Epithelial cell of esophagus (primary cell): Measurements from ENCODE around the gene SLC7A6OS.

ENCODE experiments used
- DNase-seq: peaks from one replicate; pipeline ENCODE4 v3.0.0; 2010; ENCODE audit warnings: low read depth
- H3K4me3 ChIP-seq: 2 replicates; pipeline ENCODE4 v1.5.1; 2011; ENCODE audit warnings: mild to moderate bottlenecking, low read length, control low read depth
- TF ChIP-seq, protein P1 (sequence below): IDR thresholded peaks from 2 replicates; pipeline ENCODE4 v1.5.1; 2011; ENCODE audit warnings: low read depth, mild to moderate bottlenecking, low read length, control low read depth, inconsistent platforms; ENCODE audit not compliant: insufficient read depth; ENCODE audit errors: missing control alignments

Gene SLC7A6OS

DNA sequence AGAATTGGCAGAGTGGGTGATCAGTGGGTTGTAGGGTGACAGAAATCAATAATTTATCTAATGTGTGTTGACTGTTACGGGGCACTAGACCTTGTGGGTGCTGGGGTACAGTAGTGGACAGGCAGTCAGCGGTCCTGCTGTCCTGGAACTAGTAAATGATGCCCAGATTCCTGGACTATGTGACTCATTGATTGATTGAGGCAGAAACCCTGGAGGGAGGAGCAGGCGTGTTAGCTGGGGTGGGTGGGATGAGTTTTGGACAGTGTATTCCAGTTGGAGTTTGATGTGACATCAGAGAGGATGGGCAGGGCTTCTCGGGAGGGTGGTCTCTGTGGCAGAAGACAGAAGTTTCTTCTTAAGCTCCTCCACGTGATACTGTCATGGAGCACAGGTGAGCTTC is 24.4 kb upstream of the SLC7A6OS start:
- TF ChIP-seq, protein P1, sequence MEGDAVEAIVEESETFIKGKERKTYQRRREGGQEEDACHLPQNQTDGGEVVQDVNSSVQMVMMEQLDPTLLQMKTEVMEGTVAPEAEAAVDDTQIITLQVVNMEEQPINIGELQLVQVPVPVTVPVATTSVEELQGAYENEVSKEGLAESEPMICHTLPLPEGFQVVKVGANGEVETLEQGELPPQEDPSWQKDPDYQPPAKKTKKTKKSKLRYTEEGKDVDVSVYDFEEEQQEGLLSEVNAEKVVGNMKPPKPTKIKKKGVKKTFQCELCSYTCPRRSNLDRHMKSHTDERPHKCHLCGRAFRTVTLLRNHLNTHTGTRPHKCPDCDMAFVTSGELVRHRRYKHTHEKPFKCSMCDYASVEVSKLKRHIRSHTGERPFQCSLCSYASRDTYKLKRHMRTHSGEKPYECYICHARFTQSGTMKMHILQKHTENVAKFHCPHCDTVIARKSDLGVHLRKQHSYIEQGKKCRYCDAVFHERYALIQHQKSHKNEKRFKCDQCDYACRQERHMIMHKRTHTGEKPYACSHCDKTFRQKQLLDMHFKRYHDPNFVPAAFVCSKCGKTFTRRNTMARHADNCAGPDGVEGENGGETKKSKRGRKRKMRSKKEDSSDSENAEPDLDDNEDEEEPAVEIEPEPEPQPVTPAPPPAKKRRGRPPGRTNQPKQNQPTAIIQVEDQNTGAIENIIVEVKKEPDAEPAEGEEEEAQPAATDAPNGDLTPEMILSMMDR: no peak
- DNase-seq: peak; percentile 9
- no peak overlapping the region for H3K4me3 ChIP-seq

DNA sequence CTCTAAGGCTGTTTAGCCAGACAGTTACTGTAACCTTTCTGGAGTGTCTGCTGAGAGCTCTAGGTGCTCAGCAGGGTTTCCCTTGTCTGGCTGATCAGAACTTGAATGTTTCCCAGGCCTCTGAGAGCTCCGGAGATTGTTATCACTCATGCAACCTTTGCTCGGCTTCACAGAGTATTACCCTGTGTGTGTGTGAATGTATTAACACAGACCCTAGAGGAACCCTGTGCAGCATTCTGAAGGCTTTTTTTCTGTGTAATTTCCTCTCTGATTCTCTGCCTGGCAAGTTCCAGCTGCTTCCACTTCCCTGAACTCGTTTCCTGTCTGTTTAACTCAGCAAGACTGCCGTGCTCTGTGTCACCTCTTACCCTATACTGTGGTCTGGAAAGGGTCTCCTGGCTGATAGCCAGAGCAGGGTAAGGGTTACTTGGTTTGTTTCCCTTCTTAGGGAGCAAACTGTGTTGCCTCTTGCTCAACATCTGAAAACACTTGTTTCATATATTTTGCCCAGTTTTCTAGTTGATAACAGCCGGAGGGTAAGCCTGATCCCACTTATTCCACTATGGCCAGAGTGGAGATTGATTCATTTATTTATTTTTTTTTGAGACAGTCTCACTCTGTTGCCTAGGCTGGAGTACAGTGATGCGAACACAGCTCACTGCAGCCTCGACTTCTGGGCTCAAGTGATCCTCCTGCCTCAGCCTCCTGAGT is 21.8 kb upstream of the SLC7A6OS start:
- H3K4me3 ChIP-seq: no peak overlapping the region
- TF ChIP-seq, protein P1: no peak
- DNase-seq: no peak

- DNase-seq: no peak
- H3K4me3 ChIP-seq: no peak overlapping the region
- TF ChIP-seq, protein P1: no peak
These were observed 21.2 kb upstream of the SLC7A6OS start for GRCh38 chr16:68331879-68332410.

DNA sequence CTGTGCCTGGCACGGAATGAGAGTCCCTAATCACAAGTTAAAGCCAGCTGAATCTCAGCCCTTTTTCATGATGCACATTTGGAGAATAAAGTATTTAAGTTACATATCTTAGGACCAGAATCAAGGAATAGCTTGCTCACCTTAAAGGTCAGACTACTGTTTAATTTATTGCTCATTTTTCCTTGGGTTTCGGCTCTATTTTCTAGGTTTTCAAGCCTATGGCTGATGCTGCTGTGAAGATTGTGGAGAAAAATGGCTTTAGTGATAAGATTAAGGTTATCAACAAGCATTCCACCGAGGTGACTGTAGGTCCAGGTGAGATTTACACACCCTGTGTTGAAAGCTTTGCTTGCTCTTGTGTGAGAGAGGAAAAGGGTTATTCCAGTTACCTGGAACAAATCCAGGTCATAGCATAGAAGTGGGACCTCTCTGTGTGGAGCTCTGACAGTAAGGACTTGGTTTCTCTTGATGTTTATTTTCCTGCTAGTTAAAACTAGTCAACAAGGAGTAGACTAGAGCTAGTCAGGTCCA is 18.2 kb upstream of the SLC7A6OS start:
- no peak overlapping the region for H3K4me3 ChIP-seq
- TF ChIP-seq, protein P1: no peak
- DNase-seq: no peak

GRCh38 chr16:68328151-68328859 is 17.6 kb upstream of the SLC7A6OS start:
- peak; percentile 88 for DNase-seq
- TF ChIP-seq, protein P1: peak; percentile 98
- H3K4me3 ChIP-seq: no peak overlapping the region

DNA sequence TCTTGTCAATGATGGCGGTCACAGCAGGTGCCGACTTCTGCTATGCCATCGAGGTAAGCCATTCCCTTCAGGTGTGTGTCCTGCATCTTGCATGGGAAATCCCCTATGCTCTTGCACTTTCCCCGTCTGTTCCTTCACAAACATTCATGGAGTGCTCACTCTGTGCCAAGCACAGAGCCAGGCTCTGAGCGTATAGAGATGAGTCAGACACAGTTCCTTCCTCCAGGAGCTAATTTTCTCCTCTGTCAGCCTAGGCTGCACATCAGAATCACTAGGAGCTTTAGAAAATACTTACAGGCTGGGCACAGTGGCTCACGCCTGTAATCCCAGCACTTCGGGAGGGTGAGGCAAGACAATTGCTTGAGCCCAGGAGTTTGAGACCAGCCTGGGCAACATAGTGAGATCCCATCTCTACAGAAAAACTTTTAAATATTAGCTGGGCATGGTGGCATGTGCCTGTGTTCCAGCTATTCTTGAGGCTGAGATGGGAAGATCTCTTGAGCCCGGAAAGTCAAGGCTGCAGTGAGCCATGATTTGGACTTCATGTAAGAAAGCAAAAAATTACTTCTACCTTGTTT is 14.1 kb upstream of the SLC7A6OS start:
- TF ChIP-seq, protein P1: no peak
- DNase-seq: peak; percentile 32
- no peak overlapping the region for H3K4me3 ChIP-seq
